SU-DHL-6 (cell line): ENCODE measurements around the gene TOE1.

ENCODE experiments used
- CTCF ChIP-seq: fragments of 200-600 bp; sonication (generic); IDR thresholded peaks from one replicate; pipeline ENCODE4 v1.5.1; 2017; ENCODE audit warnings: antibody characterized with exemption, mild to moderate bottlenecking, low read length, moderate library complexity; ENCODE audit not compliant: insufficient read depth, poor library complexity, severe bottlenecking
- EZH2phosphoT487 ChIP-seq: fragments of 200-600 bp; sonication (generic), shearing (Covaris generic); conservative IDR thresholded peaks from 2 replicates; pipeline ENCODE4 v1.6.1; 2018; ENCODE audit warnings: mild to moderate bottlenecking, antibody characterized with exemption, low read length, moderate library complexity, mixed read lengths

- TF ChIP-seq CTCF (no peak), EZH2phosphoT487 (no peak)
Observed at GRCh38 chr1:45365051-45365450, 25.1 kb downstream of the TOE1 start.
